Fibroblast of the conjunctiva (primary cell): ENCODE data around the gene TRMT5.

Source experiments
- DNase-seq: peaks from one replicate; pipeline ENCODE4 v3.0.0-alpha.2; 2010; ENCODE audit warnings: low read depth

Gene TRMT5

DNA sequence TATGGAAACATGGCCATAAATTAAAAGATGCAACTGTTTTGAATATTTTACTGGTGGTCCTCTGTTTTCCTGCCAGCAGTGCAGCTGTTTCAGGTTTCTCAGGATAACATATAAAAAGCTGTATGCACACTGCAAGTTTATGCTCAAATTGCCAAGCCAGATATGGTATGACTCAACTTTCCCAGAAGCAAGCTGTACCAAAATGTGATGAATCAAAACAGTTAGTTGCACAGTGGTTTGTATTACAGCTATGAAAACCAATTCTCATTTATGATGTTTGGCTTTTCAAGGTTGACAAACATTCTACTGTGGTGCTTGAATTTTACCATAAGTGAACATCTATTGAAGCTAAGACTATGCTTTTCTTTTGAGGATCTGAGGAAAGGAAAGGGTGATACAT, 15.5 kb downstream of the TRMT5 start:
- DNase-seq, result peak; percentile 82

DNA sequence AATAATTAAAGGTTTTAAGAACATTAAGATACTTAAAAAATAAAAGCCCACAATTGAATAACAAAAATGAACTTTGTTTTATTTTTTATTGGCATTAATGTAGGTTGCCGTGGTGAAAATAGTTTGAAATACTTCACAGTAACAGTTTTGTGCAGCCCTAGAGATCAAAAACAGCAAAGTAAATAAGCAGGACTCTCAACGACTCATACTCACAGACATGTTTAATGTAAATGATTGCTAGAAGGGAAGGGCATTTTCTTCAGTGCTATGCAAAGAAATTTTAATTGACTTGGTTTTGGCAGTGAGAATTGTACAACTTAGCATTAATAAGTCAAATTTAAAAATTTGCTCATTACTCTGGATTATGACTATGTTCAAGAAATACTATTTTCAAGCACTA, 16.0 kb downstream of the TRMT5 start:
- no peak for DNase-seq

DNA sequence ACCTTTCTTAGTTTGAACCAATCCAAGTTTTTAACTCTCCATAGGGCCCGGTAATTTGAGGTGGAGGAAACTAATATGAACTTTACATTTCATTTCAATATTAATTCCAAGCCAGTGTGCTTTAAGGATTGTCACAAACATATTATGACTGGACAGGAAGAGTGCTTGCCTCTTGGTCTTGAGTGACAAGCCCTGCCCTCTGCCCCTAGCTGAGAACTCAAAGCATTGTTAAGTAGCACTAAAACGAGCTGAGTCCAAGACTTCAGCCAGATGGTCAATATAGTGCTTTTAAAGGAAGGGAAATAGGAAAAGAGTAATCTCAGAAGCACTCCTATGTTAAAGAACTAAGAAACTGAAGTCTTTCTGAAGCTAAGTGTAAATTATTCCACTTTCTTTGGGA, 17.1 kb downstream of the TRMT5 start:
- DNase-seq, result no peak

DNA sequence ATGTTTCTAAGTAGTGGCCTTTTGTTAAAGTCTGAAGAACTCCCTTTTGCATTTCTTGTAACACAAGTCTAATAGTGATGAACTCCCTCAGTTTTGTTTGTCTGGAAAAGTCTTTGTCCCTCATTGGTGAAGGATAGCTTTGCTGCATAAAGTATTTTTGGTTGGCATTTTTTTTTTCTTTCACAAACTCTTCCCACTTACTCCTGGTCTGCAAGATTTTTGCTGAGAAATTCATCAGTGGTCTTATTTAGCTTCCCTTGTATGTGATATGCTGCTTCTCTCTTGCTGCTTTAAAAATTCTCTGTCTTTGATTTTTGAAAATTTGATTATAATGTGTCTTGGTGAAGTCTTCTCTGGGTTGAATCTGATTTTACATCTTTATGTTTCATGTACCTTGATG, 22.7 kb downstream of the TRMT5 start:
- DNase-seq, result no peak

DNA sequence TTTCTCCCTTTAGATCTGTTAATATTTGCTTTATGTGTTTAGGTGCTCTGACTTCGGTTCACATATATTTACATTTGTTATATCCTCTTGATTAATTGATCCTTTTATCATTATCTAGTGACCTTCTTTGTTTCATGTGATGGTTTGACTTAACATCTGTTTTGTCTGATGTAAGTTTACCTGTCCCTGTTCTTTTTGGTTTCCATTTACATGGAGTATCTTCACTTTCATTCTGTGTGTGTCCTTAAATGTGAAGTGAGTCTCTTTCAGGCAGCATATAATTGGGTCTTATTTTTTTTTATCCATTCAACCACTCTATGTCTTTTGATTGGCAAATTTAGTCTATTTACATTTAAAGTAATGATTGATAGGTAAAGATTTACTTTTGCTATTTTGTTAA, 24.2 kb downstream of the TRMT5 start:
- no peak for DNase-seq

DNA sequence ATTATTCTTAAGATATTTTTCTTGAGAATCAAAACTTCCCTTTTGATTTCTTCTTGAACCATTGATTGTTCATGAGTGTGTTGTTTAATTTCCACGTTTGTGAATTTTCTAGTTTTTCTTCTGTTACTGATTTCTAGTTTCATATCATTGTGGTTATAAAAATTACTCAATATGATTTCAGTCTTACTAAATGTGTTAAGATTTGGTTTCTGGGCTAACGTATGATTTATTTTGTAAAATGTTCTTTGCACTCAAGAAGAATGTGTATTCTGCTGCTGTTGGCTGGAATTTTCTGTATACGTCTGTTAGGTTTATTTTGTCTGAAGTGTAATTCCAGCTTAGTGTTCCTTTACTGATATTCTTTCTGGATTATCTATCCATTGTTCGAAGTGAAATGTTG, 24.7 kb downstream of the TRMT5 start:
- no peak for DNase-seq

DNA sequence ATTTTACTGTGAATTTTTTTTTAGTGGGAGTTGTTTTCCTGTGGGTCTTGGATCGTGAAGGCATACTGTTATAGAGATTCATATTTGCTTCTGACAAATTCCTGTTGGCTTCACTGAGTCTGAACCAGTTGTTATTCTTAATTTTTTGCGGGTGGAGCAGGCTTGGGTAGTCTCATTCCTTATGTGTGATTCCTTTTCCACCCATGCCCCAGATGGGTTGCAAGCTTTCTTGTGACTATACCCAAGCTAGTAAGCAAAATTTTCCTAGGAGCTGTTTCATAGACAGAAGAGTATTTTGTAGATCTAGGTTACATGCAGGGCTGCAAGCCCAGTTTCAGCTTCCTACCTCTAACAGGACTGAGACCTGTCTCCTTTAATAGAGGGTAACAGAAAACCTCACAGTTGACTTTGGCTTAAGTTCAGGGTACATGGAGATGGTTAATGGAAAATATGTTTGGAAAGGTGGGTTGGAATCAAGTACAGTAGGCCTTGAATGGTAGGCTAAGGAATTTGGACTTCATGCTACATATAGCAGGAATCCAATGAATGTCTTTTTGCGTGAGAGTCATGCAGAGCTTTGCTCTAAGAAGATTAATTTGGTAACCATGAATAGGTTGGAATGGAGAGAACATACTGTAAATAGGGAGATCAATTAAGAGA, 29.0 kb downstream of the TRMT5 start:
- no peak for DNase-seq

DNA sequence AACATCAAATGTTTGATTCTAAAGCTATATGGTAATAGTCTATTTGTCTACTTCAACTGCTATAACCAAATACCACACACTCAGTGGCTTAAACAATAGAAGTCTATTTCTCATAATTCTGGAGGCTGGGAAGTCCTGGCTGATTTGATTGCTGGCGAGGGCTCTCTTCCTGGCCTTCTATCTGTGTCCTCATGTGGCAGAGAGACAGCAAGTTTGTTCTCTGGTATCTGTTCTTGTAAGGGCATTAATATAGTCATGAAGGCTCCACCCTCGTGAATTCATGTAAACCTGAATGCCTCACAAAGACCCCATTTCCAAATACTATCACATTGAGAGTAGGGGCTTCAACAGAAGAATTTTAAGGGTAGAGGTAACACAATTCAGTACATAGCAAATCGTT, 34.1 kb downstream of the TRMT5 start:
- DNase-seq, result no peak

DNA sequence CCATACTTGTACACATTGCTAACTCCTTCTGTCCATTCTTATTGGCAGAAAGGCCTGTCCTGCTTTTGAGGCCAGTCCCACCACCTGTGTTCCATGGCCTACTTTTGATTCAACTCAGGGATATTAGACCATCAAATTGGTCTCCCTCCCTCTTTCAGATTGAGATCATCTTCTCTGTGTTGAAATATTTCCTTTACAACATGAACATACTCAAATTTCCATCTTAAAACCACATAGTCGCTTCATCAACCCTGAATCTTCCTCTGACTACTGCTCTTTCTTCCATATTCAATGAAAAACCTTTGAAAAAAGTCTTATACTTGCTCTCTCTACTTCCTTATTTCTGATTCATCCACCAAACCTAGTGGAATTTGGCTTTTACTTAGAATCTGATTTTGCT, 34.9 kb downstream of the TRMT5 start:
- no peak for DNase-seq

DNA sequence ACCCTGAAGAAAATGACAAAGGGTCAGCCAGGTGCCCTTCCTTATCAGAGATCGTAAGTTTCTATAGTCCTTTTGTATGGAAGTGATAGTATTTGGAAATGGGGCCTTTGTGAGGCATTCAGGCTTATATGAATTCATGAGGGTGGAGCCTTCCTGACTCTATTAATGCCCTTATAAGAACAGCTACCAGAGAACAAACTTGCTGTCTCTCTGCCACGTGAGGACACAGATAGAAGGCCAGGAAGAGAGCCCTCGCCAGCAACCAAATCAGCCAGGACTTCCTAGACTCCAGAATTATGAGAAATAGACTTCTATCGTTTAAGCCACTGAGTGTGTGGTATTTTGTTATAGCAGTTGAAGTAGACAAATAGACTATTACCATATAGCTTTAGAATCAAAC, 36.7 kb downstream of the TRMT5 start:
- no peak for DNase-seq

DNA sequence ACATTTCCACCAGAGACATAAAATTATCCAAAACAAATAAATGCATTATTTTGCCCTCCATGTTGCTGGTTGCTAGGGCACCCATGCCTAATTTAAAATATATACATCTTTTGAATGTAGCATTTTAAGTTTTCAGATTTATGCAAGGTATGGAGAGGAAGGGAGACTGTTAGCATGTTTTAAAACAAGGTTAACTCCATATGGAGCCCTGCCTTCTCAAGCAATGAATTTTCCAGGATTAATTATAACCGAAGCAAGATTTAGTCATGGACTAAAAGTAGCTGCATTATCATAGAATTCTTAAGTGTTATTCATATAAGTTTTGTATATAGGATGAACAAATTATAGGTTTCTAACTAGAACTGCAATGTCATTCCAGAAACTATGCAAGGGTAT, 37.2 kb downstream of the TRMT5 start:
- no peak for DNase-seq

DNA sequence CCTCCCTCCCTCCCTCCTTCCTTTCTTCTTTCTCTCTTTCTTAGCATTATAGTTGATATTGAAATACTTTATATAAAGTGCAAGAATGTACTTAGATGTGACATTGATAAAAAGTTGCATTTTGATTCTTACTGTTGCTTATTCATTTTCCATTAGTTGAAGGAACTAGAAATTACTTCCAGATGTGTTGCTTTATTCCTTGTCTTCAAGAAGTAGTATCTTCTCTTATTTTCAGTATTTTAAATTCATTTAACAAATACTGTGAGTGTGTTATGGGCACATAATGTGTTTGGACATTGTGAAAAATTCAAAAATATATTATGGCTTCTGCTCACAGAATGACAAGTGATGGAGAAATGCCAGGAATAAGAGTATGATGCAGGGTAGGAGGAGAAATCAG, 45.6 kb downstream of the TRMT5 start:
- no peak for DNase-seq

DNA sequence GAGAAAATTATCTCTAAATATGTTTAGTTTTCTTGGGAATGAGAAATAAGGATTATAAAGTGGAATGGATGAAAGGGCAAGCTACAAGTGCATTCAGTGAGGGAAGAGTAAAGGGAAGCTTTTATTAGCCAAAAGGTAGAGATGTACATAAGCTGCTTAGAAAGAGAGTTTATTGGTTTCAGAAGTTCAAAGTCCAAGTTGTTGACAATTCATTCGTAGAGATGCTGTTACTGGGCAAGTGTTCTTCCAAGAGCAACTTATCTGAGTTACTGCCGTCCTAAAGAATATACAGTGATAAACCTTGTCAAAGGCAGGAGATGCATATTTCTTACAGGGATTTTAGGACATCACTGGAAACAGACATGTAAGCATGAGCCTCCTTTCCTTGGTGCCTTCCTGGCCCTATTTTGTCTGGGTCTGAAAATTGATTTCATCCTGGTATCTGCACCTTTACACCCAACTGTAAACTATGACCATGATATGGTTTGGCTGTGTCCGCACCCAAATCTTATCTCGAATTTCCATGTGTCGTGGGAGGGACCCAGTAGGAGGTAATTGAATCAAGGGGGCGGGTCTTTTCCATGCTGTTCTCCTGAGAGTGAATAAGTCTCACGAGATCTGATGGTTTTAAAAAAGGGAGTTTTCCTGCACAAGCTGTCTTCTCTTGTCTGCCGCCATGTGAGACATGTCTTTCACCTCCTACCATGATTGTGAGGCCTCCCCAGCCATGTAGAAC, 46.8 kb downstream of the TRMT5 start:
- DNase-seq, result no peak

DNA sequence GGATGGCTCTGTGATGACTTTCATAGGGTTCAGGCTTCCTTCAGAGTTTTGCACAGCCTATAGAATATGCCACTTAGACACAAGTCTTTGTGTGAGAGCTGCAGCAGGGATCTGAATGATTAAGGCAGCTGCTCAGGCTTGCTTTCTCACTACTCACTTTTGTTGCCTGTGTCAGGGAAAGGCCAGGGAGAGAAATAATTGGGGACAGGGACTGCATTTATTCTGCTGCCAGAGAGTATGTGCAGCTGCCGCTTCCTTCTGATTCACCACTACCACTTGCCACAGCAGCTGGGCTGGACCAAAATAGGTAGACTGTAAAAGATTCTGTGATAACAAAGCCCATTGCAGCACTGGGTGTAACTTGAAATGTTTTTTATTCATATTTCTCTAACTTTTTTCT, 49.7 kb downstream of the TRMT5 start:
- DNase-seq, result no peak

DNA sequence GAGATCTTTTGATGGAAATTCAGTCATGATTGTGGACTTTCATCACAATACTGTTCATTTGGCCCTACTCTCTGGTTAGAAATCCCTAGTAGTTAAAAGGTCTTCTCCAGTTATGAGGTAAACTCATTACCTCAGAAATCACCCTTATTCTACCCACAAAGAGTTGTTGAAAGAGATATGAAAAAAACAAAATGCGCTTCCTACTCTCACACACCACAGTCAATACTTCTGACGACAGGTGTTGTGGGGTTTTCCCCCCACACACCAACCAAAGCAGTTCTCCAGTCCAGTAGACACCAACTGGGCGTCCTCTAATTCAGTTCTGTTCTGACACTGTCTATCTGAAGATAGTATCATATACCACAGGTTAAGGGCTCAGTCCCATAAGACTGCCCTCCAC, 54.9 kb downstream of the TRMT5 start:
- DNase-seq, result no peak

DNA sequence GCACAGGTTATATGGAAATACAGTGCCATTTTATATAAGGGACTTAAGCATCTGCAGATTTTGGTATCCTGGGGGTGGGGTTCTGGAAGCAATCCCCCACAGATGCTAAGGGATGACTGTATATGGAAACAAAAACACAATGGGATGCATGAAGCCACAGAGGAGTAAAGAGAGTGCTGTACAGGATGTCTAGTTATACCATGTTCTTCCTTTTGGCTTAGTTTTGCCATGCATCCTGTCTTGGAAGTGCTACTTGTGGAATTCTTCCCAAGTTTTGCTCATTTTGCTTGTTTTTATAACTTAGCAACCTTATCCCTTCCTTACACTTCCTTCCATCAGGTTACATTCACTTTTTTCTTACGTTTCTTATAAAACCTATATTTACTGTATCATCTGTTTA, 55.6 kb downstream of the TRMT5 start:
- DNase-seq, result no peak

DNA sequence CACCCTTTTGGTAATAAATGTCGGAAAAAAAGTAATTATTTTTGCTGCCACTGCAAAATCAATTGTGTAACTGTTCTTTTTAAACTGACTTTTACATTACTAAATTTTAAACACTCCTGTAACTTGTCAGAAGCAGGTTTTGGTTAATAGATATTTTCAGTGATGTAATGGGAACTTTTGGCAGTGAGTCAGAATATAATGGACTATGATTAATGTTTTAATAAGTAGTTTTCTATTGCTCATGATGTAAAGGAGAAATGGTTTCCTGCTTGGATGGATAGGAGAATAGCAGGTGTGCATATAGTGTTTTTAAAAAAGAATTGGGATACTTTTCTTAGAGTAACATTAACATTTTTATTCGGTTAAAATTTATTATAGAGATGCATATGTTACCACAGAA, 58.8 kb downstream of the TRMT5 start:
- DNase-seq, result no peak
